Measurements from ENCODE around the gene PIM3. TPM values are rescaled to one million over a fixed set of nuclear protein-coding genes. Genes with fewer than 3 reads are reported as not detected.

The PIM3 gene
- polyA plus RNA-seq, 1 experiment = 8.3 TPM

GRCh38 chr22:49924113-49924833 lies 36.3 kb upstream of the PIM3 start:
- POLR2A ChIA-PET = no interaction called here
- H3K27me3 ChIP-seq (ENCODE audit: control insufficient read depth, insufficient read depth, low read length) = no peaks in the 10 kb centered on the region
- no peak for DNase-seq (ENCODE audit: low read depth)
- TF ChIP-seq, protein P1, sequence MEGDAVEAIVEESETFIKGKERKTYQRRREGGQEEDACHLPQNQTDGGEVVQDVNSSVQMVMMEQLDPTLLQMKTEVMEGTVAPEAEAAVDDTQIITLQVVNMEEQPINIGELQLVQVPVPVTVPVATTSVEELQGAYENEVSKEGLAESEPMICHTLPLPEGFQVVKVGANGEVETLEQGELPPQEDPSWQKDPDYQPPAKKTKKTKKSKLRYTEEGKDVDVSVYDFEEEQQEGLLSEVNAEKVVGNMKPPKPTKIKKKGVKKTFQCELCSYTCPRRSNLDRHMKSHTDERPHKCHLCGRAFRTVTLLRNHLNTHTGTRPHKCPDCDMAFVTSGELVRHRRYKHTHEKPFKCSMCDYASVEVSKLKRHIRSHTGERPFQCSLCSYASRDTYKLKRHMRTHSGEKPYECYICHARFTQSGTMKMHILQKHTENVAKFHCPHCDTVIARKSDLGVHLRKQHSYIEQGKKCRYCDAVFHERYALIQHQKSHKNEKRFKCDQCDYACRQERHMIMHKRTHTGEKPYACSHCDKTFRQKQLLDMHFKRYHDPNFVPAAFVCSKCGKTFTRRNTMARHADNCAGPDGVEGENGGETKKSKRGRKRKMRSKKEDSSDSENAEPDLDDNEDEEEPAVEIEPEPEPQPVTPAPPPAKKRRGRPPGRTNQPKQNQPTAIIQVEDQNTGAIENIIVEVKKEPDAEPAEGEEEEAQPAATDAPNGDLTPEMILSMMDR (IDR thresholded peaks at IDR 0.05; ENCODE audit: insufficient read depth, low read depth, low read length) = no peak
- no peak overlapping the region for H3K4me3 ChIP-seq (ENCODE audit: low read depth, low read length)
- CTCF ChIA-PET = interaction anchor here (1.5 to 1.6 kb wide), 2 partner anchors 106 to 157 kb away, joined by 3 to 6 read pairs; no protein-coding TSS in a partner anchor
- peaks cover 7% of the 10 kb centered on the region for H3K36me3 ChIP-seq (ENCODE audit: control insufficient read depth, insufficient read depth, low read length)

- POLR2A ChIA-PET = no interaction called here
- H3K36me3 ChIP-seq (ENCODE audit: control insufficient read depth, insufficient read depth, low read length) = peaks cover 7% of the 10 kb centered on the region
- H3K27me3 ChIP-seq (ENCODE audit: control insufficient read depth, insufficient read depth, low read length) = no peaks in the 10 kb centered on the region
- DNase-seq (ENCODE audit: low read depth) = no peak
- CTCF ChIA-PET = interaction anchor here (1.2 kb wide), 1 partner anchor 106 kb away, joined by 6 read pairs; no protein-coding TSS in a partner anchor
- TF ChIP-seq, protein P1 (IDR thresholded peaks at IDR 0.05; ENCODE audit: insufficient read depth, low read depth, low read length) = no peak
- H3K4me3 ChIP-seq (ENCODE audit: low read depth, low read length) = no peak overlapping the region
Measured at GRCh38 chr22:49925525-49926128, 34.9 kb upstream of the PIM3 start.

DNA sequence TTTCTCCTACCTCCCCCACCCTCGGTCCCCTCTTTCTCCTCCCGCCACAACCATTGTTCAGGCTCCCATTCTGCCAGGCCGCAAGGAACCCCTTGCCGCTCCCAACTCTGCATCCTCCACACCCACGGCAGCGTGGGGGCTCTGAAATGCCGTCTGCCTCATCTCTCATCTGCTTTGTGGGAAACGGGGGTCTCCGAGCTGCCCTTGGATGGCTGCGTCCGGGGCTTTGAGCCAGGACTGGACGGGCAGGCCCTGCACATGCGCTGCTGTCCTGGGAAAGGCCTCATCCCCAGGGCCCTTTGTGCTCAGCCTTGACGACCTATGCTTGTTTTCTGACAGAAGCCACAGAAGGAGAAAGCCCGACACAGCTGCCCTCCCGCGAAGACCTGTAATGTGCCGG lies 33.7 kb upstream of the PIM3 start:
- ChIA-PET POLR2A (no interaction called here), CTCF (interaction anchor here (2.3 kb wide), 1 partner anchor 104 kb away, joined by 14 read pairs; no protein-coding TSS in a partner anchor)
- DNase-seq (ENCODE audit: low read depth) = no peak
- TF ChIP-seq, protein P1 (IDR thresholded peaks at IDR 0.05; ENCODE audit: insufficient read depth, low read depth, low read length) = no peak
- Histone ChIP-seq H3K36me3 (ENCODE audit: control insufficient read depth, insufficient read depth, low read length) (peaks cover 1% of the 10 kb centered on the region; the same call in 1 of the 2 replicates), H3K27me3 (ENCODE audit: control insufficient read depth, insufficient read depth, low read length) (no peaks in the 10 kb centered on the region), H3K4me3 (ENCODE audit: low read depth, low read length) (no peak overlapping the region)

DNA sequence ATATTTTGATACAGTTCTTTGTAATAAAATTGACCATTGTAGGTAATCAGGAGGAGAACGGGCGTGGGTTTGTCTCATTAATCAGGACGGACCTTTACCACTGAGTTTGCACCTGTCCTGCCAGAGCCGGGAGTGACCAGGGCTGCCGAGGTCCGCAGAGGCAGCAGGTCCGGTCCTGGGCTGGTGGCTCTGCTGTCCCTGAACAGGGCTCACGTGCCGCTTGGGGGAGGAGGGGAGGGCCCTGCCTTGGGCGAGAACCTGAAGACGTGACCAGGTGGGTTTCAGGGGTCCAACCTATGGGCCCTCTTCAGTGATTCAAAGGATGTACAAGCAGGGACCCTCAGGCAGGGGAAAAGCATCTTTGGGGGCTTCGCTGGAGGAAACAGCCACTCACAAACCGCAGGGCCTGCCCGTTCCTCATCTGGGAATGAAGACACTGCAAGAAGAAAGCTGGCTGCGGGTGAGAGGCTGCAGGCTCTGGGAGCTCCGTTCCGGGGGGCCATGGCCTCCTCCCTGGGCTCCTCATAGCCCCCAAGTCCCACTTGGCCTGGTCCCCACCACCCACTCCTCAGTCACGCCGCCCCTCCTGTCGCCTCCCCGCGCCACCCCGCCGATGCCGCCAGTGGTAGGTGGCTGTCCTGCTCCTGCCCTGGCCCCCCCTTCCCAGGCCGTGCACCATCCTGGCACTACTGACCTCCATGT lies 32.9 kb upstream of the PIM3 start:
- Histone ChIP-seq H3K36me3 (ENCODE audit: control insufficient read depth, insufficient read depth, low read length) (peaks cover 1% of the 10 kb centered on the region; the same call in 1 of the 2 replicates), H3K4me3 (ENCODE audit: low read depth, low read length) (no peak overlapping the region), H3K27me3 (ENCODE audit: control insufficient read depth, insufficient read depth, low read length) (no peaks in the 10 kb centered on the region)
- TF ChIP-seq, protein P1 (IDR thresholded peaks at IDR 0.05; ENCODE audit: insufficient read depth, low read depth, low read length) = no peak
- DNase-seq (ENCODE audit: low read depth) = no peak
- POLR2A ChIA-PET = no interaction called here
- CTCF ChIA-PET = interaction anchor here (0.6 to 2.3 kb wide), 3 partner anchors 103 to 291 kb away, joined by 3 to 14 read pairs (median 5); no protein-coding TSS in a partner anchor

DNA sequence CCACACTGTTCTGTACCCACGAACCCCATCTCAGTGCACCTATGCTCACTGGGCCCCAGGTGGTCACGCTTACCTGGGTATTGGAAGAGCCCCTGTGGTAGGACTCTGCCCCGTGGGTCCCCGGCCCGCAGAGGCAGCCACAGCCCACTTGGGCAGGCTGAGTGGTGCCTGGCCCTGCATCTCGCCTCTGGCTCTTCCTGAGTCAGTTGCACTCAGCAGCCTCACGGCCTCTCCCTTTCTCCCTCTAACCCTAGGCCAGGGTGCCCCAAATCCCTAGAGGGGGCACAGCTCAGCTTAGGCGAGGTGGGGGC lies 32.4 kb upstream of the PIM3 start:
- H3K27me3 ChIP-seq (ENCODE audit: control insufficient read depth, insufficient read depth, low read length) = no peaks in the 10 kb centered on the region
- TF ChIP-seq, protein P1 (IDR thresholded peaks at IDR 0.05; ENCODE audit: insufficient read depth, low read depth, low read length) = no peak
- DNase-seq (ENCODE audit: low read depth) = no peak
- H3K4me3 ChIP-seq (ENCODE audit: low read depth, low read length) = no peak overlapping the region
- H3K36me3 ChIP-seq (ENCODE audit: control insufficient read depth, insufficient read depth, low read length) = peaks cover 1% of the 10 kb centered on the region; the same call in 1 of the 2 replicates
- CTCF ChIA-PET = interaction anchor here (0.6 to 2.3 kb wide), 3 partner anchors 102 to 290 kb away, joined by 3 to 14 read pairs (median 5); no protein-coding TSS in a partner anchor
- POLR2A ChIA-PET = no interaction called here
